Measurements from ENCODE around the gene TESMIN. TPM values are rescaled to one million over a fixed set of nuclear protein-coding genes. Genes with fewer than 3 reads are reported as not detected.

Gene TESMIN
- total RNA-seq, 6 experiments from 2014 or later = 3.9 to 6.1 (median 5.0) TPM

DNA sequence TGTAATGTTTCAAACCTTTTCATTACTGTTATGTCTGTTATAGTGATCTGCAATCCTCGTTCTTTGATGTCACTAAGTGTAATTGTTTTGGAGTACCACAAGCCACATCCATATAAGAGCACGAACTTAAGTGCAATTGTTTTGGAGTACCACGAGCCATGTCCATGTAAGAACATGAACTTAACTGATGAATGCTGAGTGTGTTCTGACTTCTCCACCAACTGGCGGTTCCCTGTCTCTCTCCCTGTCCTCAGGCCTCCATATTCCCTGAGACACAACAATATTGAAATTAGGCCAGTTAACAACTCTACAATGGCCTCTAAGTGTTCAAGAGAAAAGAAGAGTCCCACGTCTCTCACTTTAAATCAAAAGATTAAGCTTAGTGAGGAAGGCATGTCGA lies 23.5 kb downstream of the TESMIN start:
- no peaks in the 10 kb centered on the region for H3K4me1 Mint-ChIP-seq (ENCODE audit: low read depth)
- H3K4me3 Mint-ChIP-seq = no peak overlapping the region
- no peak overlapping the region for H3K27ac Mint-ChIP-seq
- TF ChIP-seq, protein P1, sequence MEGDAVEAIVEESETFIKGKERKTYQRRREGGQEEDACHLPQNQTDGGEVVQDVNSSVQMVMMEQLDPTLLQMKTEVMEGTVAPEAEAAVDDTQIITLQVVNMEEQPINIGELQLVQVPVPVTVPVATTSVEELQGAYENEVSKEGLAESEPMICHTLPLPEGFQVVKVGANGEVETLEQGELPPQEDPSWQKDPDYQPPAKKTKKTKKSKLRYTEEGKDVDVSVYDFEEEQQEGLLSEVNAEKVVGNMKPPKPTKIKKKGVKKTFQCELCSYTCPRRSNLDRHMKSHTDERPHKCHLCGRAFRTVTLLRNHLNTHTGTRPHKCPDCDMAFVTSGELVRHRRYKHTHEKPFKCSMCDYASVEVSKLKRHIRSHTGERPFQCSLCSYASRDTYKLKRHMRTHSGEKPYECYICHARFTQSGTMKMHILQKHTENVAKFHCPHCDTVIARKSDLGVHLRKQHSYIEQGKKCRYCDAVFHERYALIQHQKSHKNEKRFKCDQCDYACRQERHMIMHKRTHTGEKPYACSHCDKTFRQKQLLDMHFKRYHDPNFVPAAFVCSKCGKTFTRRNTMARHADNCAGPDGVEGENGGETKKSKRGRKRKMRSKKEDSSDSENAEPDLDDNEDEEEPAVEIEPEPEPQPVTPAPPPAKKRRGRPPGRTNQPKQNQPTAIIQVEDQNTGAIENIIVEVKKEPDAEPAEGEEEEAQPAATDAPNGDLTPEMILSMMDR (IDR thresholded peaks at IDR 0.05) = no peak; the same call in 1 of the 2 replicates
- H3K36me3 Mint-ChIP-seq (ENCODE audit: low read depth) = no peaks in the 10 kb centered on the region
- H3K9me3 Mint-ChIP-seq = no peaks in the 10 kb centered on the region
- no peak for DNase-seq
- peaks cover 35% of the 10 kb centered on the region for H3K27me3 Mint-ChIP-seq (ENCODE audit: insufficient read depth)

DNA sequence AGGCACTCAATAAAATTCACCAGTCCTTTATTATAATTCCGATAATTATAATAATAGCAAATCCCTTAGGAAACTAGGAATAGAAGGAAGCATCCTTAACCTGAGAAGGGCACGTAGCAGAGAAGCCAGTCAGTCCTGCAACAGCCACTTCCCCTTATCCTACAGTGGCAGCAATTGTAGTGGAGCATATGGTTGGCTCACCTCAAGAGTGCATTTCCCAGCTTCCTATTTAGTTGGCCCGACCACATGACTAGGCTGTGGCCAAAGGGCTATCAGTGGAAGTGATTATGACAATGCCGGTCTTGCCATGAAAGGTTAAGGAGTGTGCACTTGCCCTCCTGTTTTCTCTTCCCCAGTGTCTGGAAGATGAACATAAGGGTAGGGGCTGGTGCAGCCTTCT lies 27.0 kb downstream of the TESMIN start:
- no peak overlapping the region for H3K4me3 Mint-ChIP-seq
- no peaks in the 10 kb centered on the region for H3K4me1 Mint-ChIP-seq (ENCODE audit: low read depth)
- no peak overlapping the region for H3K27ac Mint-ChIP-seq
- H3K27me3 Mint-ChIP-seq (ENCODE audit: insufficient read depth) = peaks cover 35% of the 10 kb centered on the region
- TF ChIP-seq, protein P1 (IDR thresholded peaks at IDR 0.05) = no peak
- peaks cover 18% of the 10 kb centered on the region for H3K9me3 Mint-ChIP-seq
- no peak for DNase-seq
- H3K36me3 Mint-ChIP-seq (ENCODE audit: low read depth) = peaks cover 12% of the 10 kb centered on the region

DNA sequence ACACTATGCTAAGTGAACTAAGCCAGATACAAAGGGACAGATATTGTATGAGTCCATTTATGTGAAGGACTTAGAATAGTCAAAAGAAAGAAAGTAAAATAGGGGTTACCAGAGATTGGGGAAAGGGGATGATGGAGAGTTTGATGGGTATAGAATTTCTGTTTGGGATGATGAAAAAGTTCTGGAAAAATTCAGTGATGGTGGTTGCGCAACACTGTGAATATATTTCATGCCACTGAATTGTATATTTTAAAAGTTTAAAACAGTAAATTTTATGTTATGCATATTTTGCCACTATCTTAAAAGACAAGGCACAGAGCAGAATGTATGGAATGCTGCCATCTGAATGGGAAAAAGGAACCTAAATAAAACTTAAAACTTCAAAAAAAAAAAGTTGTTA lies 29.2 kb downstream of the TESMIN start:
- no peak for DNase-seq
- peaks cover 19% of the 10 kb centered on the region for H3K9me3 Mint-ChIP-seq
- peaks cover 28% of the 10 kb centered on the region for H3K27me3 Mint-ChIP-seq (ENCODE audit: insufficient read depth)
- peaks cover 12% of the 10 kb centered on the region for H3K36me3 Mint-ChIP-seq (ENCODE audit: low read depth)
- H3K27ac Mint-ChIP-seq = no peak overlapping the region
- H3K4me3 Mint-ChIP-seq = no peak overlapping the region
- H3K4me1 Mint-ChIP-seq (ENCODE audit: low read depth) = no peaks in the 10 kb centered on the region
- TF ChIP-seq, protein P1 (IDR thresholded peaks at IDR 0.05) = no peak

DNA sequence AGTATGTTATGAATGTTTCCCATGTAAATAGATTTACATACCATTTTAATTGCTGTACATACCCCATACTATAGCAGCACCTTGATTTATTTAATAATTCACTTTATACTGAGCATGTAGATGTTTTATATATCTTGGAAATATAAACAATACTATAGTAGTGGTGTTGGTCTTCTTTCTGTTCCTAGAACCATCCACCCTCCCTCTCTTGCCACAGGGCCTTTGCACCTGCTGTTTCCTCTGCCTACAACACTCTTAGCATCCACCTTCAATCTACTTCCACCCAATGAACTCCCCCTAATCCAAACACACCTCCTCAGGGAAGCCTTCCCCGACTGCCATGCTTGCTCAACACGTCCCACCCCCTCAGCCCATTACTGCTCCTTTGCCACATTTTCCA lies 30.2 kb downstream of the TESMIN start:
- peaks cover 12% of the 10 kb centered on the region for H3K36me3 Mint-ChIP-seq (ENCODE audit: low read depth)
- DNase-seq = no peak
- no peaks in the 10 kb centered on the region for H3K4me1 Mint-ChIP-seq (ENCODE audit: low read depth)
- TF ChIP-seq, protein P1 (IDR thresholded peaks at IDR 0.05) = no peak
- H3K27ac Mint-ChIP-seq = no peak overlapping the region
- peaks cover 19% of the 10 kb centered on the region for H3K9me3 Mint-ChIP-seq
- no peak overlapping the region for H3K4me3 Mint-ChIP-seq
- peaks cover 36% of the 10 kb centered on the region for H3K27me3 Mint-ChIP-seq (ENCODE audit: insufficient read depth)

DNA sequence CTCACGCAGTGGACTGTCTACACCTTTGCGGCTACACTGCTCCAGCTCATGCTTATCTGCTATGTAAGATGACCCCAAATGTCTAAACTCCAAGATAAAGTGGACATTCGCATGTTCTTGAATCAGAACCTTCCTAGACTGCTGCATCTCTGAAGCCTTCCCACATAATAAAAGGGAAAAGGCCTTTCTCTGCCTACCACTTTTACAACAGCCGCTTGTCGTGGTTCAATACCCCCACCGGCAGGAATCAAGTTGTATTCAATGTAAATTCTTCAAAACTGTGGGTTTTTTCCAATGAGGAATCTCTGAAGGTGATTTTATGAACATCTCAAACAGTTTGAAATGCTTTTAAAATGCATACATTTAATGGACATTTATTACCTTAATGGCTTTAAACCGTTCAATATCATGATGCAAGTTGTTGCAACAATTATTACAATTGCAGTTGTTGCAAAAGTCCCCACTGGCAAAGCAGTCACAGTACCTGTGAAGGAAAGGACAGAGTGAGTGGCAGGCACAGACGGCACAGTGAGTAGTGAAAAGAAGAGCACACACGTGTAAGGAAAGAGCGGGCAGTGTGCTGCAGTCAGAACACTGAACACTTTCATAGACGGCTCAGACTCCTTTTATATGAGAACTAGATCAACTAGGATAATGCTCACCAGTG lies 35.7 kb downstream of the TESMIN start:
- Mint-ChIP-seq H3K36me3 (ENCODE audit: low read depth) (peaks cover 12% of the 10 kb centered on the region), H3K27ac (no peak overlapping the region), H3K27me3 (ENCODE audit: insufficient read depth) (peaks cover 33% of the 10 kb centered on the region), H3K4me1 (ENCODE audit: low read depth) (no peaks in the 10 kb centered on the region), H3K4me3 (no peak overlapping the region), H3K9me3 (peaks cover 14% of the 10 kb centered on the region)
- no peak for DNase-seq
- TF ChIP-seq, protein P1 (IDR thresholded peaks at IDR 0.05) = no peak
